ENCODE data around the gene SOST.

SOST gene

DNA sequence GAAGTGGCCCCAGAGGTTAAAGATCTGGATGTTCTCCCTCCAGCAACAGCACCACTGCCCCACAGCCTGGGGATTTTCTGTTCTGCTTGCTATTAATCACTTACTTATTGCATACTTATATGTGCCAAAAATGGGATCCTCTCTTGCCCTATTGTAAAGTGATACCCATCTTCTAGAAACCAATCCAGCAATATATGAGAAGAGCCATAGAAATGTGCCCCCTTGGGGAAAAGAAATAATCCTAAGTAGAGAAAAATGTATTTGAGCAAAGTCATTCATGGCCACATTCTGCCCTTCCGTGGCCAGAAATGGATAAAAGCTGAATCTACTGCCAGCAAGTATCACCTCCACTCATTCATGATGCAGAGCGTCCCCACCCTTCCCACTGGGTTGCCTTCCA lies 20.9 kb downstream of the SOST start:
- in situ Hi-C loops (cut with HindIII; ENCODE audit: low sequenced_read_pairs), result no loop called here
- no peak for DNase-seq (ENCODE audit: low read depth, low spot score)
- no peak overlapping the region for H3K4me3 ChIP-seq (ENCODE audit: low read depth, low read length)
- no peak for TF ChIP-seq CTCF (IDR thresholded peaks at IDR 0.05; ENCODE audit: low read depth, low read length)

GRCh38 chr17:43736389-43736788 lies 22.2 kb downstream of the SOST start:
- no peak for TF ChIP-seq CTCF (IDR thresholded peaks at IDR 0.05; ENCODE audit: low read depth, low read length)
- in situ Hi-C loops (cut with HindIII; ENCODE audit: low sequenced_read_pairs), result no loop called here
- DNase-seq (ENCODE audit: low read depth, low spot score), result no peak
- no peak overlapping the region for H3K4me3 ChIP-seq (ENCODE audit: low read depth, low read length)

DNA sequence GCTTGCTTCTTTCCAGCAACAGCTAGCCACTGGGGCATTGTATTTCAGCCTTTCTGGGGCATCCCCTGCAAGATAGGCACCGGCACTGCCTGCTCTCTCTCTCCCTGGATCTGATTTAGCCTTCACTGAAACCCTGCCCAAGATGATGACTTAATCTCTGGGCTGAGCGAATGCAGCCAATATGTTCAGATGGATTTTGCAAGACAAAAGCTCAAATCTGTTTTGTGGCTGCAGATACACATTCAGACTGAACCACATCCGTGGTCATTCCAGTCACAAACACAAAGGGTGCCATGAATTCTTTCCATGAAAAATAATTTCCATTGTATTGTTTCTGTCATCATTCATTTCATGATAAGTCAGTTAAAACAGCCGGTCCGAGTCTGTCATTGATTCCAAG lies 24.2 kb downstream of the SOST start:
- no peak for TF ChIP-seq CTCF (IDR thresholded peaks at IDR 0.05; ENCODE audit: low read depth, low read length)
- no peak overlapping the region for H3K4me3 ChIP-seq (ENCODE audit: low read depth, low read length)
- peak; percentile 80 for DNase-seq (ENCODE audit: low read depth, low spot score)
- in situ Hi-C loops (cut with HindIII; ENCODE audit: low sequenced_read_pairs), result no loop called here

DNA sequence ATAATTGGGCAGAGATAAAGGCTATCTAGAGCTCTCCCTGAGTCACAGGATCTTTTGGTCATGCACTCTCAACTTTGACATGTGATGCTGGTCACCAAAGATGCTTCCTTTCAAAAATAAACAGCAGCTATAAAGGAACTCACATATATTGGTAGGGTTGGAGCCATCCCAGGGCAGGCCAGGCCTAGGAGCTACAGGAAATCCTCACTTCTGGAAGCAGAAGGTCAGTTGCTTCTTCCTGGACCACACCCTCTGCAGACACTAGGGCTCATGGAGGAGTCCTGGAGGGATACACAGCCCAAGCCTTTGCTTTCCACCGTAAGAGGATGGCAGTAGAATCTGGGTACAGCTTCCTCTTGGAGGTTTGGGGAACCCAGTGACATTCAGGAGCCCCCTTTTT lies 24.6 kb downstream of the SOST start:
- in situ Hi-C loops (cut with HindIII; ENCODE audit: low sequenced_read_pairs), result no loop called here
- no peak for DNase-seq (ENCODE audit: low read depth, low spot score)
- no peak overlapping the region for H3K4me3 ChIP-seq (ENCODE audit: low read depth, low read length)
- TF ChIP-seq CTCF (IDR thresholded peaks at IDR 0.05; ENCODE audit: low read depth, low read length), result no peak

- DNase-seq (ENCODE audit: low read depth, low spot score), result peak; percentile 52
- in situ Hi-C loops (cut with HindIII; ENCODE audit: low sequenced_read_pairs), result no loop called here
- H3K4me3 ChIP-seq (ENCODE audit: low read depth, low read length), result no peak overlapping the region
- no peak for TF ChIP-seq CTCF (IDR thresholded peaks at IDR 0.05; ENCODE audit: low read depth, low read length)
These were observed 25.6 kb downstream of the SOST start for GRCh38 chr17:43732958-43733357.

DNA sequence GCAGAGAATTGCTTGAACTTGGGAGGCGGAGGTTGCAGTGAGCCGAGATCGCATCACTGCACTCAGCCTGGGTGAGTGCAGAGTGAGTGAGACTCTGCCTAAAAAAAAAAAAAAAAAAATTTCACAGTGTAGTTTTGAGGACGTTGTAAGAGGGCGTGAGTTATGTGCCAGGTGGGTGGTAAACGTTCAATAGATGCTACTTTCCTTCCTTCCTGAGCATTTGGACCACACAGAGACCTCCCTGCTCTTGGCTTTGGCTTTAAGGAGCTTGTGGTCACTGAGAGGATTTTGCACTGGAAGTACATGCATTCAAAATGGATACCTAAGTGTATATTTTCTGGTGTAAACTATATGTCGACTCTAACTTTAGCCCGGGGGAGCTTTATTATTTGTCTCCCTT lies 30.5 kb downstream of the SOST start:
- no peak overlapping the region for H3K4me3 ChIP-seq (ENCODE audit: low read depth, low read length)
- DNase-seq (ENCODE audit: low read depth, low spot score), result no peak
- in situ Hi-C loops (cut with HindIII; ENCODE audit: low sequenced_read_pairs), result no loop called here

More for the DNA sequence above, 30.5 kb downstream of the SOST start:
- TF ChIP-seq CTCF (IDR thresholded peaks at IDR 0.05; ENCODE audit: low read depth, low read length), result no peak

Data from astrocyte of the spinal cord (primary cell).